HG03575 (cell line): ENCODE results near the gene NTMT2.

Experiments
- ATAC-seq: cut with Tn5 transposase; IDR thresholded peaks from one replicate; pipeline ENCODE4 v1.9.1; 2021; ENCODE audit not compliant: unreplicated experiment, insufficient number of reproducible peaks, low FRiP score; ENCODE audit errors: extremely low read depth

Gene NTMT2

GRCh38 chr1:170200161-170200560, 54.4 kb downstream of the NTMT2 start:
- ATAC-seq: no peak

DNA sequence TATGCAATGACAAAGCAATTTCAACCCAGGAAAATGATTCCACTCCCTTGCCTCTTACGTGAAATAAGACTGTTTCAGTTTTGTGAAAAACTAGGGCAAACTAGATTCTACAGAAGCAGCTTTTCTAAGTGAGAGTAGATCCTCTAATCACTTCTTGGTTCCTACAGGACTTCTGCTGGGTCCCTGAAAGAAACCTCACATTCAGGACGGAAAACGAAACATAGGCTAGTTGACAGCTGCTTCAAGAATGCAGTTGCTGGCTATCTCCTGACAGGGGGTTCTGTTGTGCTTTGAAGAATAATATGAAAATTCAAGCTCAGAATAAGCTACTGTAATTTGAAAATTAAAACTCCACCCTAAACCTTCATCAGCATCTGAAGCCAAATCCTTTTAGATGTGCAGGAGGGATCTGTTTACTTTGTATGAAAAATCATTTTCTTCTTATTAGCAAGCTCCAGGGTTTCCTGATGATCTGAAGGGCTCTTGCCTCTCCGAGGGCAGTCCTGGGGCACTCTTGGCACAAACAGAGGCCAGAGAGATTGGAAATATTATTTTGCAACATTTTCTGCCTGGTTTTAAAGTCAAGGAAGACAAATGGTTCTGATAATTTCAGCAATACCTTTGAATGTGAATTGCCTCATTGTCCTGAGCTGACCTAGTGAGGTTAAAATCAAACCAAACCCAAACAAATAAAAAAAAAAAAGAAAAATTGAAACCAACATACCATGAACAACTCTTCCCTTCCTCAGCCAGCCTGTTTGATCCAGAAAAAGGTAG, 55.0 kb downstream of the NTMT2 start:
- no peak for ATAC-seq

GRCh38 chr1:170203693-170204092, 57.9 kb downstream of the NTMT2 start:
- no peak for ATAC-seq

DNA sequence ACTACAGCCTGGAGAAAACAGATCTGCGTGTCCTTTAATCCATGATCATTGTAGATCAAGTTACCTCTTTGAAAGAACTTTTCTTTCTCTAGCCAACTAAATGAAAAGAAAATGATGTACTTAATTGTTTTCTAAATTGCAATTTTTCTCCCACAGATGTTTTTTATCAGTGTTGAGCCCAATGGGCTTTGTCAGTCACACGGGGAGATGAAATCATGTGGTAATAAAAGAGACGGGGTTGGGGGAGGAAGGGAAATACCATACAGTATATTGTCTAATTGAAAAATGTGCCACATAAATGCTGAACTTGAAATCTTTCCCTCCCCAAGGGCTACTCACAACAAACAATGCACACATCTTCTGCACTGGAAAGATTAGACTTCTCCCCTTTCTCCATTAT, 58.4 kb downstream of the NTMT2 start:
- ATAC-seq: no peak

GRCh38 chr1:170205301-170205700, 59.5 kb downstream of the NTMT2 start:
- ATAC-seq: no peak

GRCh38 chr1:170209125-170209524, 63.4 kb downstream of the NTMT2 start:
- no peak for ATAC-seq

GRCh38 chr1:170210142-170210541, 64.4 kb downstream of the NTMT2 start:
- no peak for ATAC-seq

- ATAC-seq: no peak
Observed at GRCh38 chr1:170213596-170213995, 67.8 kb downstream of the NTMT2 start.

GRCh38 chr1:170214117-170215032, 68.6 kb downstream of the NTMT2 start:
- ATAC-seq: no peak

- ATAC-seq: no peak
Observed at GRCh38 chr1:170215072-170215885, 69.5 kb downstream of the NTMT2 start.

DNA sequence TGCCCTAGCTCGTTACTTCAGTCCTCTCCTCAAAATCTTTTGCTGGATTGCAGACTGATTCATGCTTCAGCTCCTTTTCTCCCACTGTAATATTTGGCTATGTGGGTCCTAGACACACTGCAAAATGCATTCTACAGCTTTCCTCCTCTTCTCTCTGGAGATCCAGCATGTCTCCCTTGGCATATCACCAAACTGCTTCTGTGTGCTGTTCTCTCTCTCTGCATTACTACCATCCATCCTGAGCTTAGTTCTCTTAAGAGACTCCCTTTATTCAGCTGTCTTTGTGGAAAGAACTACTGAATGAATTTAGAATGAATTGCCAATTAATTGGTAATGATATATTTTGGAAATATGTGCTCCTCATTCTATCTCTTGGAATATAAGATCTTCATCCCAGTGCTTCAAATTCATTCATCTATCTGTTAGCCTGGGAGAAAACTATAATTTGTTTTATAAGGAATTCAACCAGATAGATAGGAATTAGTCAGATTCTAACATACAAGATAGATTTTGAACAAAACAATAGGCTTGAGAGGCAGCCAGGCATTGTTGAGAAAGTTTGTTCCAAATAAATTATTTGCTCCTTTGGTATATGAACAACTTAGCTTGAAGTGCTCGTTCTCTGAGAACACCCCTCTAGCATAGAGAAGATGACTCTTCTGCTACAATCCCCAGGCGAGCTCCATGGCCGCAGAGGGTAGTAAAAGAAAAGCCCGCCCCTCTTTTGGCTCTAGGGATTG, 71.9 kb downstream of the NTMT2 start:
- no peak for ATAC-seq

- no peak for ATAC-seq
Observed at GRCh38 chr1:170218257-170218650, 72.5 kb downstream of the NTMT2 start.
